Activated CD4-positive, alpha-beta T cell treated with anti-CD3 and anti-CD28 coated beads for 48 hours (primary cell): ENCODE measurements around the gene ZNF865.
A peak's percentile ranks its signal among the peaks of the same experiment; 100 is the strongest.

Experiments
- DNase-seq: peaks from one replicate; pipeline ENCODE4 v3.0.0-alpha.2; 2020

Gene ZNF865

GRCh38 chr19:55647732-55648584 is 42.5 kb downstream of the ZNF865 start, which contains the start of gene CCDC106:
Gene CCDC106 (plus strand): TSS chr19:55648212. CDS start chr19:55649047, 835 bp downstream.
- peak; percentile 55 for DNase-seq

DNA sequence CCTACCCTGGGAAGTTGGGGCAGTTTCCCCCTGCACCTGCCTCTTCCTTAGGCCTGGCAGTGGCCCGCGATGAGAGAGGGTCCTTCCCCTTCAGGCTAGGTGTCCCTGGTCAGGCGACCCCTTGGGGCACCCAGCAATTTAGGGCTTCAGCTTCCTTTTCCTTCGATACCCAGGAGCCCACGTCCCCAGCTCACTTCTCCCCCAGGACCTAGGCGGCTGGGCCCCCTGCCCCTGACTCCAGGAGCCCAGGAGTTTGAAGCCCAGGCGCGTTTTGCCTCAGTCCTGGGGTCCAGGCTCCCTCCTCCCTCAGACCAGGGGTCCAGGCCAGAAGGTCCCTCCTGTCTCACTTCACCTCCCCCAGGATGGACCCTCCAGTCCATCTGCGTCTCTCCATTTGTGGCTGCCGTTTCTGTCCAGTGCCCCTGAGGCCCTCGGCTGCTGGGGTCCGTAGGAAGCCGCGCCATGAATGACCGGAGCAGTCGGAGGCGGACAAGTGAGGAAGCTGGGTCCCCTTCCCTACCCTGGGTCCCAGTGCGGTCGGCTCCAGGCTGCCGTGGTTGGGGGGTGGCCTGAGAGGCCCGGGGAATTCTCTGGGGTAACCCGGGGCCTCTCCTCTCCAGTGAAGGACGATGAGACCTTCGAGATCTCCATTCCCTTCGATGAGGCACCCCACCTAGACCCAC is 43.3 kb downstream of the ZNF865 start:
- no peak for DNase-seq

- DNase-seq: no peak
Measured at GRCh38 chr19:55649268-55650125, 44.0 kb downstream of the ZNF865 start.

DNA sequence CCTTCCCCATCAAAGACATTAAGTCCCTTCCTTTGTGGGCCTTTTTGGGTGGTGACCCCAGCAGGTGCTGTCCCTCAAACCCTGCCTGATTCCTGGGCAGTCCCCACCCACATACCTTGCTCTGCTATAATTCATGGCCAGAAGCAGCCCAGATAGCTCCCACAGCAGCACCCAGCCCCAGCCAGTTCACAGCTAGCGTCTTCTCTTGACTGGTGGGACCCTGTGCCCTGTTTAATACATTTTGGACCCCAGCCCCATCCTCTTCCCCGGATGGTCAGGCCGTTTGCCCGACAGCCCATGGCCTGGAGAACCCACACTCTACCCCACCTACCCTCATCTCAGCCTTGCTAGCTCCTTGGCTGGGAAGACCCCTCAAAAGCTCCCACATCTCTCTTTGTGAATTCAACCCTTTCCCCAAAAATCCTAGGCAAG is 44.7 kb downstream of the ZNF865 start:
- DNase-seq: no peak

DNA sequence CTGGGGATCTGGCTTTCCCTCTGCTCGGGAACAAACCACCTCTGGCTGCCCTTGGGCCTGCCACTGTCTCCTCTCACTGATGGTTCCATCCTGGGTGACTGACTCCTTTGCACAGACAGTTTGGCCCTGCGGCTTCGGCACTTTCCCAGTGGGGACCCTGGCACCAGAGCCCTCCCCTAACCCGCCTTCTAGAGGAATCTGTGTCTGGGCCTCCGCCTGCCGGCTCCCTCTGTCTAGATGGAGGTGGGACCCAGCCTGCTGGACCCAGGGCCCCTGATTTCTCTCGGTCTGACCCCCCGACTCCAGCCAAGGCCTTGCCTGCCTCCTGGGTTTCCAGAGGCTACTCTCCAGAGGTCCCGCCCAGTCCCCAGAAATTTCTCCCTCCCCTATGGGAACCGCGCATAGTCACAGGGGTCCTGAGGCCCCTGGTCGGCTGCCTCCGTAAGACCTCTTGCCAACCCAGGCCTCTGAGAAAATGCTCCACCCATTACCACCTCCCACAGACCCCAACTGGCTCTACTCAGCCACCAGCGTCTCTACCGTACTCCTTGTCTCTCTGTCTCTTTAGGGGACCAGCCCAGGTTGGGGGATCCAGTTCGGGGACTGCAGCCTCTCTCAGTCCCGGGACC is 45.3 kb downstream of the ZNF865 start:
- no peak for DNase-seq

DNA sequence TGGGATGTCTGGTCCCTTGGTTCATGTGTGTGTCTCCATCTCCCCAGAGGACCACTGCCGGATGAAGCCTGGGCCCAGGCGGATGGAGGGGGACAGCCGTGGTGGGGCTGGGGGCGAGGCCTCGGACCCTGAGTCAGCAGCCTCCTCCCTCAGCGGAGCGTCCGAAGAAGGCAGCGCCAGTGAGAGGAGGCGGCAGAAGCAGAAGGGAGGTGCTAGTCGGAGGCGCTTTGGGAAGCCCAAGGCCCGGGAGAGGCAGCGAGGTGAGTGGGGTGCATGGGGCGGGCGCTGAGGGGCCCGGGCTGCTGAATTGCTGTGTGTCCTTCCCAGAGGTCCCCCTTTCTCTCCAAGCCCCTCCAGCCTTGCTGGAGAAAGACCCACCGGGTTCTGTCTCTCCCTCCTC is 45.8 kb downstream of the ZNF865 start:
- DNase-seq: no peak

DNA sequence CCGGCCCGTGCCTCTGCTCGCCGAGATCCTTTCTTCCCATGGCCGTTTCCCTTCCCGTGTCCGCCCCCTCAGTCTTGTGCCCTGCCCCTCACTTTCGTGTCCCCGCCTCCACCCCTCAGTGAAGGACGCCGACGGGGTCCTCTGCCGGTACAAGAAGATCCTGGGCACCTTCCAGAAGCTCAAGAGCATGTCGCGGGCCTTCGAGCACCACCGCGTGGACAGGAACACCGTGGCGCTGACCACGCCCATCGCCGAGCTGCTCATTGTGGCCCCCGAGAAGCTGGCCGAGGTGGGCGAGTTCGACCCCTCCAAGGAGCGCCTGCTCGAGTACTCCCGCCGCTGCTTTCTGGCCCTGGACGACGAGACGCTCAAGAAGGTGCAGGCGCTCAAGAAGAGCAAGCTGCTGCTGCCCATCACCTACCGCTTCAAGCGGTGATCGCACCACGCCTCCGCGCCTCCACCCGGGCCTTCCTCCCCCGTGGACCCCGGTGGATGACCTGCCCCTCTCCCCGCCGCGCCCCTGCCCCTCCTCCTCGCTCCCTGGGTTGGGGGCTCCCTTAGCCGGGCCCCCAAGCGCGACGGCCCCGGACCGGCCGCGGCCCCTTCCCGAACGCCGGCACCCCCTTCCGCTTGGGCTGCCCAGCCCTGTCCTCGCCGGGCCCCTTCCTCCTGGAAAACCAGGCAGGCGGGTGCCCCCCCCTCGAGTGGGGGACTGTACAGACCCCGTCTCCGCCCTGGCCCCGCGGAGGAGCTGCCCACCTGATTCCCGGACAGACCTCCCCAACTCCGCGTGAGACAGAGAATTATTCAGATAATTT is 47.1 kb downstream of the ZNF865 start:
- no peak for DNase-seq

DNA sequence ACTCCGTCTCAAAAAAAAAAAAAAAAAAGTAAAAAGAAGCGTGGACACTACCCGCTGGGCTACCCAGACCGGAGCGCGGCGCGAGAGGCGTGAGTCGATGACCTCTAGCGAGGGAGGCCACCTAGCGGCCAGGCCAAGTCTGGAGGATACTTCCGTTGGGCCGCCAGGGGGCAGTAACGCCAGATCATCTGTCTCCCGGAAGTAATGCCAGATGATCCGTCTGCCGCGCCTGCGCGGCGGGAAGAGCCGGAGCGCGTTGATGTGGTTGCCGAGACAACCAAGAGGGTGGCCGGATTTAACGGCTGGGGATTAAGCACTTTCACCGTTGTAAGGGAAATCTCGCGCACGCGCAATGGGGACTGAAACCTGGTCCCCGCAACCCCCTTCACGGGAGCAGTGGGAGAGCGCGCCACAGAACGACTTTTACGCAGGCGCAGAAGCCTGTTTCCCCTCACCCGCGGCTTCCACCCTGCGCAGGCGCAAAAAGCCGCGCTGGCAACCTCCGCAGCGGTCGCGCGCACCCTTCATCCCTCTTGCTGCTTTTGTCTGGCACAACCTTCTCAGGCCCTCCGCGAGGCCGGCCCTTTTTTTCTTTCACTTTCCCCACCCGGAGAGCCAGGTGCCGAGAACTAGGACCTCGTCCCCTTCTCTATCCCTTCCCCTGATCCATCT is 48.3 kb downstream of the ZNF865 start:
- DNase-seq: peak; percentile 98

- DNase-seq: peak; percentile 99
Measured at GRCh38 chr19:55654323-55654867, 48.9 kb downstream of the ZNF865 start.

DNA sequence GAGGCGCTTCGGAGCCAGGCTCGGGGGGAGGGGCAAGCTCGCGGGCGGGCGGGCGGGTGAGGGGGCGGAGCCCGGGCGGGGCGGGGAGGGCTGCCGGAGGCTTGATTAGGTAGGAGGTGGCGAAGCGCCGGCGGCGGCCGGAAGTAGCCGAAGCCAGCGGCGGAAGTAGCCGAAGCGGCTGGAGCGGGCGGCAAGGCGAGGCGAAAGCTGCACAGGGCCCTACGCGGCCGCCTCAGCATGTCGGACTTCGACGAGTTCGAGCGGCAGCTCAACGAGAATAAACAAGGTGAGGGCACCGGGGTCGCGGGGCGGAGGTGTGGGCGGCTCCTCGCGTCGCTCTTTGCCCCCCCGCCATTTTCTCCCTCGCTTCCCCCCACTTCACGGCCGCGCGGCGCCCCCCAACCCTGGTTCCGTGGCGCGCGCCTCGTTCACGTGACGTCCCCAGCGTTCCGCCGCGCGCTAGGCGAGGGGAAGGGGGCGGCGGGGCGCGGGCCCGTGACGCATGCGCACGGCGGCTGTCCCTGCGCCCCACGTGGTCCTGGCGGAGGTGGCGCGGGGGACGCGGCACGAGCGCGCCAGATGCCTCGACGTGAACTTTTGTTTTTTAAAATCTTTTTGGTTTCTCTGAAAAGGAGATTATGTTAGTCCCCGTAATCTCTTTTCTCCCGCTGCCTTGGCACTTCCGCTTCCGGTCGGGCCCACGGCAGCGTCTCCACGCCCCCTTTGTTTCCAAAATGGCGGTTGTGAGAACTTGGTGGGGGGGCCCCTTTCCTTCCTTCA is 49.6 kb downstream of the ZNF865 start, which contains the start of gene U2AF2:
Gene U2AF2, plus strand, starts transcription at position 168 of the 780 bp plus-strand sequence. Its CDS starts 70 bp downstream, at position 238.
- peak; percentile 97 for DNase-seq

- no peak for DNase-seq
Measured at GRCh38 chr19:55655648-55656040, 50.2 kb downstream of the ZNF865 start.

GRCh38 chr19:55656552-55656951 is 51.1 kb downstream of the ZNF865 start:
- DNase-seq: no peak

DNA sequence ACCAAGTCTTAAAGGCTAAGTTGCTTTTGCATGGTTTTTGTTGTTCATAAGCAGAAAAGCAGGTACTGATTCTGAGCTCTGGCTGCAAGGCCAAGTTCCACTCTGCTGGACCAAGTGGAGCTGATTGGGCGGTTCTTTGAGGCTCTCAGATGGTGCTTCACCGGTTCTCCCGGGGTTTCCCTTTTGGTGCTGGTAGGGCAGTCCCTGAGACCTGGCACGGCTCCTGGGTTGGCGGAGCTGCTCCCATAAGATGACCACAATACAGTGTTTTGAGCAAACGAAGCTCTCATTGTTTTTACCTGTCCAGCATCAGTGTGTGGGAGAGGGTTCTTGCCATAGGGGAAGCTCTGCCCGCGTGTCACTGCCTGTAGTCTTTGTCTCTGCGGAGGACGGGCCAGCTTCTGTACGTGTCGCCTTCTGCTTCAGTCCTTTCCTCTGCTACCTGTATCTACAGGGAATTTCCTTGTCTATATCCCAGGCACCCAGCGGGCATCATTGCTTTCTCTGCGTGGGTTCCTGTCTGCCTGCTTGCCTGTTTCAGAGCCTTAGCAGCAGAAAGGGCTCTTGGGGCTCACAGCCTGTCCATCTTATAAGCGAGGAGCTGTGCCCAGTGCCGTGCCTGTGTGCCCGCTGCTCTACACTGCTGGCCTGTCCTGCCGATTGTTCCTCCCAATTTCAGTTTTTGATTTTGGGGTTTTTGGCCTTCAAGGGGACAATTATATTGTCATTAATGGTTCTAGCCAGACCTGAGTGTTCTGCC is 51.7 kb downstream of the ZNF865 start:
- no peak for DNase-seq

DNA sequence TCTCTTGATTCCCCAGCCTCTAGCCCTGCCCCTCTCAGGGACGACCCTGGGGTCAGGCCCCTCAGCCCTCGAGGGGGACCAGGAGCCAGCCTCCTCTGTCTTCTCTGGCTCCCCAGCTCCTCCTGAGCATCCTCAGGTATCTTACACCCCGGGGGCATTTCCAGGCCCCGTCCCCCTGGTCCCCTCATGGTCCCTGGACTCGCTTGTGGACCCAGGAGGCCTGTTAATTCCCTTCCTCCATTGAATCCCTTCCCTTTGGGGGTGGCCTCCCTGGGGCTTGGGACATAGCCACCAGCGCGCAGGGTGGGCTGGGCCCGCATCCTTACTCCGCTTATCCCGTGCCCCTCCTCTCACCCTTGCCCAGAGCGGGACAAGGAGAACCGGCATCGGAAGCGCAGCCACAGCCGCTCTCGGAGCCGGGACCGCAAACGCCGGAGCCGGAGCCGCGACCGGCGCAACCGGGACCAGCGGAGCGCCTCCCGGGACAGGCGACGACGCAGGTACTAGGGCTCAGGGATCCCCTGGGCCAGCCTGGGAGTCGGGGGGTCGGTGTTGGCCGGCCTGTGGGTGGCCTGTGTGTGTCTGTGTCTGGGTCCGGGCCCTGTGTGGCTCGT is 53.5 kb downstream of the ZNF865 start:
- DNase-seq: no peak

DNA sequence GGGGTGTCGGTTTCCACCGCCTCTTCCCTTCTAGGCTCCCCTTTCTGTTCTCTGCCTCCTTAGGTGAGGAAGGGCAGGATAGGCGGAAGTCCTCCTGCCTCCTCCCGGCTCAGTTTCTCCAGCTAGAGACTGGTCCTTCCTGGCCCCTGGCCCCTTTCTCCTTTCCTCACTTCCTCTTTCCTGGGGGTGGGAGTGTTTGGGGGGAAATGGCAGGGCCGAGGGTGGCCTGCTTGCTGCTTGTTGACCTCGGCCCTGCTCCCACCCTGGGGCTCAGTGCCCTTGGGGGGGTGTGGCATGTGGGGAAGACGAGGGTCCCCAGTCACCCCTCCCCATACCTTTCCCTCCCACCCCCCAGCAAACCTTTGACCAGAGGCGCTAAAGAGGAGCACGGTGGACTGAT is 54.4 kb downstream of the ZNF865 start:
- DNase-seq: no peak

GRCh38 chr19:55660404-55660803 is 55.0 kb downstream of the ZNF865 start:
- DNase-seq: no peak

DNA sequence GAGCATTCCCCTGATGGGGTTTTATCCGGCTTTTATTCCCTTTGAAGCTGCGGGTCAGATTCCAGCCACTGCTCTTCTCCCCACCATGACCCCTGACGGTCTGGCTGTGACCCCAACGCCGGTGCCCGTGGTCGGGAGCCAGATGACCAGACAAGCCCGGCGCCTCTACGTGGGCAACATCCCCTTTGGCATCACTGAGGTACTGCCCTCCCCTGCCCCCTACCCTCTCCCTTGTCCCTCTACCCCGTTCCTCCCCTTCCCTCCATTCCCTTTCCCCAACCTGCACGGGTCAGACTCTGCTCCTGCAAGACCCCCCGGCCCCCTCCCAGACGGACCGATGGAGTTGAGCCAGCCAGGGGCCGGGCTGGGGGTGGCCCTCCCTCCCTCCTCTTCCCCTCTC is 55.5 kb downstream of the ZNF865 start:
- DNase-seq: no peak

DNA sequence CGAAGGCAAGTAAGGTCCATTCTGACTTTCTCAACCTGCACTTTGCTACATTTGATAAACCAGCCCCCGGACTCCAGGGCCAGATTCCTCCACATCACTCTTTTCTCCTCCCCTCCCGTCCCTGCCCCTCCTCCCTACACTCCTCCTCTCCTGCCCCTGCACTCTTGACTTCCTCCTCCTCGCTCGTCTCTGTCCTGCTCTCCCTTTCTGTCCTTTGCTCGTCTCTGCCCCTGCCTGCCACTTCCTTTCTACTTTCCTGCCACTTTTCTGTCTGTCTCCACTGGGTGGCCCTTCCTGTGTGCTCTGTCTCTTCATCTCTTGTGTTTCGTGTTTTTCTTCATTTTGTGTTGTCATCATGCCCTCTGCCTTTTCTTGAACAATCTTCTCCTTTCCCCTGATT is 56.4 kb downstream of the ZNF865 start:
- no peak for DNase-seq
